ENCODE data around the gene ZNF827. TPM values are rescaled to one million over a fixed set of nuclear protein-coding genes. Genes with fewer than 3 reads are reported as not detected.

ZNF827 gene
- polyA plus RNA-seq, 1 donor (not counting 4 experiments of a cell fraction or from before 2014, with no cell fraction given): 4.7 TPM

GRCh38 chr4:145829629-145830395 lies 108.8 kb downstream of the ZNF827 start:
- Histone ChIP-seq H3K79me2 (ENCODE audit: control insufficient read depth, insufficient read depth, low read length) (no peaks in the 10 kb centered on the region), H3K9me3 (ENCODE audit: control insufficient read depth, low read depth, low read length) (no peaks in the 10 kb centered on the region), H4K20me1 (ENCODE audit: control insufficient read depth, extremely low read depth, insufficient read depth, low read length) (no peaks in the 10 kb centered on the region), H3K9me1 (ENCODE audit: control insufficient read depth, extremely low read depth, insufficient read depth, low read length) (no peaks in the 10 kb centered on the region), H3K9ac (ENCODE audit: control insufficient read depth, extremely low read depth, insufficient read depth, low read length) (no peak overlapping the region), H3K4me1 (ENCODE audit: control insufficient read depth, extremely low read depth, insufficient read depth, low read length) (no peaks in the 10 kb centered on the region), H3K36me3 (ENCODE audit: control insufficient read depth in 2 of 2, extremely low read depth in 1 of 2, insufficient read depth in 2 of 2, low read length in 2 of 2) (no peaks in the 10 kb centered on the region), H2AFZ (ENCODE audit: control insufficient read depth, low read length) (no peak overlapping the region), H3K4me2 (ENCODE audit: control insufficient read depth, extremely low read depth, insufficient read depth, low read depth, low read length) (no peak overlapping the region), H3K27me3 (ENCODE audit: control insufficient read depth, extremely low read depth, insufficient read depth, low read length) (no peaks in the 10 kb centered on the region), H3K27ac (ENCODE audit: control insufficient read depth, insufficient read depth, low read length) (no peak overlapping the region), H3K4me3 (ENCODE audit: control insufficient read depth in 2 of 3, extremely low read depth in 1 of 3, insufficient read depth in 2 of 3, low read depth in 1 of 3, low read length in 3 of 3) (no peak overlapping the region)
- no peak for DNase-seq (ENCODE audit: low read depth, low spot score)
- TF ChIP-seq EZH2 (IDR thresholded peaks at IDR 0.05; ENCODE audit: low read length) (no peak), CTCF (optimal IDR thresholded peaks at IDR 0.05 in 1 of 3, IDR thresholded peaks at IDR 0.05 in 1 of 3, conservative IDR thresholded peaks at IDR 0.05 in 1 of 3; ENCODE audit: extremely low read depth in 1 of 3, insufficient read depth in 2 of 3, low read length in 3 of 3) (no peak)
- dilution Hi-C loops (cut with MboI; ENCODE audit: extremely low pct_ligation_motif_present, low sequenced_read_pairs): no loop called here
- no peak for FAIRE-seq

GRCh38 chr4:145828802-145829485 lies 109.7 kb downstream of the ZNF827 start:
- Histone ChIP-seq H2AFZ (ENCODE audit: control insufficient read depth, low read length) (no peak overlapping the region), H4K20me1 (ENCODE audit: control insufficient read depth, extremely low read depth, insufficient read depth, low read length) (no peaks in the 10 kb centered on the region), H3K4me1 (ENCODE audit: control insufficient read depth, extremely low read depth, insufficient read depth, low read length) (no peaks in the 10 kb centered on the region), H3K27ac (ENCODE audit: control insufficient read depth, insufficient read depth, low read length) (no peak overlapping the region), H3K4me3 (ENCODE audit: control insufficient read depth in 2 of 3, extremely low read depth in 1 of 3, insufficient read depth in 2 of 3, low read depth in 1 of 3, low read length in 3 of 3) (no peak overlapping the region), H3K9me1 (ENCODE audit: control insufficient read depth, extremely low read depth, insufficient read depth, low read length) (no peaks in the 10 kb centered on the region), H3K36me3 (ENCODE audit: control insufficient read depth in 2 of 2, extremely low read depth in 1 of 2, insufficient read depth in 2 of 2, low read length in 2 of 2) (no peaks in the 10 kb centered on the region), H3K27me3 (ENCODE audit: control insufficient read depth, extremely low read depth, insufficient read depth, low read length) (no peaks in the 10 kb centered on the region), H3K79me2 (ENCODE audit: control insufficient read depth, insufficient read depth, low read length) (no peaks in the 10 kb centered on the region), H3K4me2 (ENCODE audit: control insufficient read depth, extremely low read depth, insufficient read depth, low read depth, low read length) (no peak overlapping the region), H3K9me3 (ENCODE audit: control insufficient read depth, low read depth, low read length) (no peaks in the 10 kb centered on the region), H3K9ac (ENCODE audit: control insufficient read depth, extremely low read depth, insufficient read depth, low read length) (no peak overlapping the region)
- FAIRE-seq (no peak), DNase-seq (ENCODE audit: low read depth, low spot score) (no peak)
- TF ChIP-seq EZH2 (IDR thresholded peaks at IDR 0.05; ENCODE audit: low read length) (no peak), CTCF (optimal IDR thresholded peaks at IDR 0.05 in 1 of 3, IDR thresholded peaks at IDR 0.05 in 1 of 3, conservative IDR thresholded peaks at IDR 0.05 in 1 of 3; ENCODE audit: extremely low read depth in 1 of 3, insufficient read depth in 2 of 3, low read length in 3 of 3) (no peak)
- dilution Hi-C loops (cut with MboI; ENCODE audit: extremely low pct_ligation_motif_present, low sequenced_read_pairs): no loop called here
